A549 (cell line): ENCODE results near the gene D2HGDH. TPM values are rescaled to one million over a fixed set of nuclear protein-coding genes. Genes with fewer than 3 reads are reported as not detected.
A peak's percentile ranks its signal among the peaks of the same experiment; 100 is the strongest.

ENCODE experiments used
- ATAC-seq, 2 experiments: fragments of 200-7000 bp in 1 of 2; fragments of >200 bp in 1 of 2; cut with Nextera tagmentation in 1 of 2; cut with Tn5 transposase in 1 of 2; 3 replicates each; pipeline versions ENCODE4 v1.8.0 to v1.9.1; 2018 to 2020; ENCODE audit warnings: mild to moderate bottlenecking in 1 of 2, moderate library complexity in 1 of 2
- CTCF ChIA-PET: fragments of 300-600 bp; sonication (Branson Sonifier 250); formaldehyde crosslinking; extraction: SDS; loops from one replicate; lab custom pipeline; 2021; ENCODE audit warnings: antibody characterized with exemption, inconsistent platforms; lab: Yijun Ruan, JAX
- POLR2A ChIA-PET: fragments of 350-600 bp; formaldehyde crosslinking; extraction: SDS; loops from one replicate; lab custom pipeline; 2021; ENCODE audit warnings: antibody characterized with exemption, inconsistent platforms; lab: Yijun Ruan, JAX
- DNase-seq, 2 experiments: peaks; one replicate each; pipeline versions ENCODE4 v3.0.0 to v3.0.0-alpha.2; 2011 to 2016; ENCODE audit warnings: low read depth in 1 of 2, low spot score in 1 of 2
- FAIRE-seq: peaks from 2 replicates; lab custom pipeline; 2011; peaks lifted over from hg19 to GRCh38; lab: Jason Lieb, UNC
- H3K27ac ChIP-seq, 2 experiments: fragments of >200 bp; sonication (Bioruptor Twin); formaldehyde crosslinking; 3 replicates each; pipeline ENCODE4 v1.5.1; 2016 to 2017
- H3K4me1 ChIP-seq: fragments of >200 bp; sonication (Bioruptor Twin); formaldehyde crosslinking; 3 replicates; pipeline ENCODE4 v1.6.1; 2016
- H3K4me2 ChIP-seq: fragments of >200 bp; sonication (Bioruptor Twin); formaldehyde crosslinking; 3 replicates; pipeline ENCODE4 v1.6.1; 2016
- H3K4me3 ChIP-seq: fragments of >200 bp; sonication (Bioruptor Twin); formaldehyde crosslinking; 3 replicates; pipeline ENCODE4 v1.5.1; 2016
- H3K9me3 ChIP-seq: fragments of >200 bp; sonication (Bioruptor Twin); formaldehyde crosslinking; 3 replicates; pipeline ENCODE4 v1.6.1; 2016
- BHLHE40 ChIP-seq: IDR thresholded peaks from 2 replicates; pipeline ENCODE4 v1.6.1; 2012; ENCODE audit warnings: low read depth, low read length, inconsistent platforms
- CBX2 ChIP-seq: fragments of 200-600 bp; sonication (generic); IDR thresholded peaks from 2 replicates; pipeline ENCODE4 v1.6.1; 2016; ENCODE audit warnings: low read depth, mild to moderate bottlenecking, borderline replicate concordance
- CBX8 ChIP-seq: fragments of 200-600 bp; sonication (generic); IDR thresholded peaks from 2 replicates; pipeline ENCODE4 v1.6.1; 2016
- CEBPB ChIP-seq, 2 experiments: fragments of >200 bp in 1 of 2; sonication (Bioruptor Twin) in 1 of 2; formaldehyde crosslinking in 1 of 2; IDR thresholded peaks; 2 replicates each; pipeline ENCODE4 v1.6.1; 2012 to 2016
- FOSB ChIP-seq: fragments of 250-450 bp; sonication (Bioruptor Pico); IDR thresholded peaks from 2 replicates; pipeline ENCODE4 v1.5.0; 2020; ENCODE audit warnings: mild to moderate bottlenecking, moderate library complexity
- FOSL2 ChIP-seq, 2 experiments: fragments of 450-650 bp in 1 of 2; fragments of >200 bp in 1 of 2; sonication (Bioruptor Twin) in 1 of 2; formaldehyde crosslinking; IDR thresholded peaks; 2 replicates each; pipeline versions ENCODE4 v1.5.0 to v1.6.1; 2016 to 2020; ENCODE audit warnings: mild to moderate bottlenecking in 1 of 2, moderate library complexity in 1 of 2
- FOXS1 ChIP-seq: fragments of 250-450 bp; sonication (Bioruptor Pico); IDR thresholded peaks from 2 replicates; pipeline ENCODE4 v1.5.0; 2020; ENCODE audit warnings: mild to moderate bottlenecking, moderate library complexity
- HDAC2 ChIP-seq: fragments of 200-600 bp; sonication (generic); IDR thresholded peaks from 2 replicates; pipeline ENCODE4 v1.6.1; 2016
- HOXA7 ChIP-seq: fragments of 250-450 bp; sonication (Bioruptor Pico); IDR thresholded peaks from 2 replicates; pipeline ENCODE4 v1.5.0; 2020; ENCODE audit warnings: mild to moderate bottlenecking, moderate library complexity
- HOXB13 ChIP-seq: fragments of 250-450 bp; sonication (Bioruptor Pico); IDR thresholded peaks from 2 replicates; pipeline ENCODE4 v1.5.0; 2020; ENCODE audit warnings: low read depth, mild to moderate bottlenecking, moderate library complexity
- JUN ChIP-seq, 2 experiments: fragments of >200 bp; sonication (Bioruptor Twin); formaldehyde crosslinking; IDR thresholded peaks; 2 replicates in 1 of 2; 3 replicates in 1 of 2; pipeline ENCODE4 v1.6.1; 2016 to 2017
- KDM5A ChIP-seq: fragments of 200-600 bp; sonication (generic); IDR thresholded peaks from 2 replicates; pipeline ENCODE4 v1.6.1; 2016; ENCODE audit warnings: antibody characterized with exemption, mild to moderate bottlenecking
- MAFK ChIP-seq: fragments of 450-650 bp; IDR thresholded peaks from 2 replicates; pipeline ENCODE4 v1.6.1; 2014; ENCODE audit not compliant: partially characterized antibody
- MAZ ChIP-seq: fragments of 150-350 bp; IDR thresholded peaks from 2 replicates; pipeline ENCODE4 v1.6.1; 2014; ENCODE audit warnings: antibody characterized with exemption, low read depth, low read length, borderline replicate concordance
- MYC ChIP-seq: IDR thresholded peaks from 2 replicates; pipeline ENCODE4 v1.6.1; 2012; ENCODE audit warnings: mild to moderate bottlenecking, inconsistent platforms, low read length, improper control_type of control experiment, borderline replicate concordance
- PHF8 ChIP-seq: fragments of 200-600 bp; sonication (generic); IDR thresholded peaks from 2 replicates; pipeline ENCODE4 v1.6.1; 2016; ENCODE audit warnings: low read depth, mild to moderate bottlenecking, antibody characterized with exemption, moderate library complexity, borderline replicate concordance
- POLR2A ChIP-seq: IDR thresholded peaks from 2 replicates; pipeline ENCODE4 v1.6.1; 2012; ENCODE audit warnings: mild to moderate bottlenecking, low read length
- RAD21 ChIP-seq, 2 experiments: fragments of >200 bp in 1 of 2; sonication (Bioruptor Twin) in 1 of 2; formaldehyde crosslinking in 1 of 2; IDR thresholded peaks in 1 of 2; conservative IDR thresholded peaks in 1 of 2; 2 replicates in 1 of 2; 3 replicates in 1 of 2; pipeline ENCODE4 v1.6.1; 2012 to 2018; ENCODE audit warnings: inconsistent platforms in 1 of 2
- RARB ChIP-seq: fragments of 250-450 bp; sonication (Bioruptor Pico); IDR thresholded peaks from 2 replicates; pipeline ENCODE4 v1.8.0; 2021; ENCODE audit warnings: mild to moderate bottlenecking, moderate library complexity
- RCOR1 ChIP-seq: fragments of 150-350 bp; IDR thresholded peaks from 2 replicates; pipeline ENCODE4 v1.6.1; 2014; ENCODE audit warnings: antibody characterized with exemption, low read length, low read depth
- RFX5 ChIP-seq: fragments of 450-650 bp; IDR thresholded peaks from 2 replicates; pipeline ENCODE4 v1.7.1; 2014; ENCODE audit warnings: antibody characterized with exemption, mild to moderate bottlenecking, moderate library complexity
- RNF2 ChIP-seq: fragments of 200-600 bp; sonication (generic); IDR thresholded peaks from 2 replicates; pipeline ENCODE4 v1.6.1; 2016; ENCODE audit warnings: low read depth, mild to moderate bottlenecking, antibody characterized with exemption, moderate library complexity, borderline replicate concordance
- ZNF302 ChIP-seq: fragments of 250-450 bp; sonication (Bioruptor Pico); IDR thresholded peaks from 2 replicates; pipeline ENCODE4 v1.9.0; 2021; ENCODE audit warnings: inconsistent platforms, mild to moderate bottlenecking, moderate library complexity
- ZSCAN20 ChIP-seq: fragments of 250-450 bp; sonication (Bioruptor Pico); IDR thresholded peaks from 2 replicates; pipeline ENCODE4 v1.8.0; 2022; ENCODE audit warnings: mild to moderate bottlenecking, moderate library complexity
- WGBS: methylation state at CpG from one replicate; pipeline ENCODE4 v1.1.6; 2017; ENCODE audit errors: missing lambda C conversion rate; 5-methylcytosine and 5-hydroxymethylcytosine counted together
- polyA plus RNA-seq, 4 experiments: library from polyadenylated mRNA; depleted of rRNA in 3 of 4; stranded (reverse); fragments of >200 nt; fragmentation: RNase III in 1 of 4; extraction: RNeasy Plus Mini Kit Qiagen cat#74134 plus additional on column Dnase treatment in 1 of 4; gene quantifications; 2 replicates in 3 of 4; 3 replicates in 1 of 4; pipeline ENCODE4 v1.2.3, GENCODE V29; 2011 to 2017
- TF ChIP-seq, protein P1 (sequence below): IDR thresholded peaks from 2 replicates; pipeline ENCODE4 v1.6.1; 2012
- TF ChIP-seq, protein P2 (sequence below): fragments of 200-600 bp; sonication (generic); IDR thresholded peaks from 2 replicates; pipeline ENCODE4 v1.6.1; 2016; ENCODE audit warnings: antibody characterized with exemption, mild to moderate bottlenecking, moderate library complexity
- TF ChIP-seq, protein P3 (sequence below): IDR thresholded peaks from 2 replicates; pipeline ENCODE4 v1.6.1; 2012; ENCODE audit warnings: low read depth, borderline replicate concordance

D2HGDH gene
- polyA plus RNA-seq, 2 of the 4 experiments (the other 2 are of a cell fraction), result 6.5 to 18.5 TPM

DNA sequence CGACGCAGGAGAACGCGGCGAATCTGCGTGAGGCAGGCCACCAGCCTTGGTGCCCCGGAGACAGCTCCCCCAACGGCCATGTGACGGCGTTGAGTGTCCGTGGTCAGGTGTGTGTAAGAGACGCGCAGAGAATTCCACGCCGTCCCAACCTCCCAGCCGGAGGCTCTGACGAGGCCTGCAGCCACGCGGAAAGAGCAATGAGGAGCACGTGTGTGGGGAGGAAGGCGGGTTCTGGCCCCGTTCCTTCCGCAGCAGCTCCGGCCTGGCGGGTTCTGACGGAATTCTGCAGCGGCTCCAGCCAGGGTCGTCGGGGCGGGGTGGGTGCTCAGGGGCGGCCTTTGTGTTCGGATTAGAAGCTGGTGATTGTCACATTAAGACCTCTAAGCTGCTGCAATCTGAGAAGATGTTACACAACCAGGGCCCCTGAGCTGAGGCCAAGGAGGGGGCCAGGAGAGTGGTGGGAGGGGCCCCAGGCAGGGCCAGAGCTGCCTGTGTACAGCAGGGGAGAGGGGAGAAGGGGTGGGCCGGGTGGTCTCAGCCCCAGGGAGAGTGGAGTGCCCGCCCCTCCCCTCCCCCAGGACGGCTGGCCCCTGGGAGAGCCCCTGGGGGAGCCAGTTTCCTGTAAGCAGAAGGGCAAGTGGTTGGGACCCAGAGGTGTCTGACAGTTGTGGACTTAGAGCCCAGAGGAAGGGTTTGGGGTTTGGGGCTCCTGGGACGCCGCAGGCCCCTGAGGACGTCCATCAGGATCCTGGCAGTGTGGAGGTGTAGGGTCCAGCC, 37.0 kb downstream of the D2HGDH start:
- WGBS, result 91% methylated on average over 29 of the region's 38 CpGs
- ATAC-seq (no peak), FAIRE-seq (no peak), DNase-seq (no peak)
- peaks cover 17% of the 10 kb centered on the region for H3K4me1 ChIP-seq
- no peaks in the 10 kb centered on the region for H3K9me3 ChIP-seq
- ChIA-PET CTCF (interaction anchor here (1.1 kb wide), 1 partner anchor 12 kb away, joined by 3 read pairs; no protein-coding TSS in a partner anchor), POLR2A (no interaction called here)
- H3K4me2 ChIP-seq, result no peak overlapping the region
- peak overlapping the region in 1 of 2 experiments; percentile 47; a peak in 1 of 6 replicates for H3K27ac ChIP-seq
- TF ChIP-seq RNF2 (no peak), KDM5A (no peak), HOXA7 (CRISPR knock-in tag) (no peak), CEBPB (IDR thresholded peaks at IDR 0.05) (no peak), FOXS1 (CRISPR knock-in tag) (no peak), ZNF302 (CRISPR knock-in tag) (no peak), CBX2 (no peak), CBX8 (no peak), MAFK (no peak), RARB (CRISPR knock-in tag) (no peak), HOXB13 (CRISPR knock-in tag) (no peak), POLR2A (no peak), FOSL2 (IDR thresholded peaks at IDR 0.05) (no peak), FOSL2 (CRISPR knock-in tag; IDR thresholded peaks at IDR 0.05) (no peak), RCOR1 (no peak)
- TF ChIP-seq, protein P1, sequence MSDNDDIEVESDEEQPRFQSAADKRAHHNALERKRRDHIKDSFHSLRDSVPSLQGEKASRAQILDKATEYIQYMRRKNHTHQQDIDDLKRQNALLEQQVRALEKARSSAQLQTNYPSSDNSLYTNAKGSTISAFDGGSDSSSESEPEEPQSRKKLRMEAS, result no peak
- TF ChIP-seq, protein P2, sequence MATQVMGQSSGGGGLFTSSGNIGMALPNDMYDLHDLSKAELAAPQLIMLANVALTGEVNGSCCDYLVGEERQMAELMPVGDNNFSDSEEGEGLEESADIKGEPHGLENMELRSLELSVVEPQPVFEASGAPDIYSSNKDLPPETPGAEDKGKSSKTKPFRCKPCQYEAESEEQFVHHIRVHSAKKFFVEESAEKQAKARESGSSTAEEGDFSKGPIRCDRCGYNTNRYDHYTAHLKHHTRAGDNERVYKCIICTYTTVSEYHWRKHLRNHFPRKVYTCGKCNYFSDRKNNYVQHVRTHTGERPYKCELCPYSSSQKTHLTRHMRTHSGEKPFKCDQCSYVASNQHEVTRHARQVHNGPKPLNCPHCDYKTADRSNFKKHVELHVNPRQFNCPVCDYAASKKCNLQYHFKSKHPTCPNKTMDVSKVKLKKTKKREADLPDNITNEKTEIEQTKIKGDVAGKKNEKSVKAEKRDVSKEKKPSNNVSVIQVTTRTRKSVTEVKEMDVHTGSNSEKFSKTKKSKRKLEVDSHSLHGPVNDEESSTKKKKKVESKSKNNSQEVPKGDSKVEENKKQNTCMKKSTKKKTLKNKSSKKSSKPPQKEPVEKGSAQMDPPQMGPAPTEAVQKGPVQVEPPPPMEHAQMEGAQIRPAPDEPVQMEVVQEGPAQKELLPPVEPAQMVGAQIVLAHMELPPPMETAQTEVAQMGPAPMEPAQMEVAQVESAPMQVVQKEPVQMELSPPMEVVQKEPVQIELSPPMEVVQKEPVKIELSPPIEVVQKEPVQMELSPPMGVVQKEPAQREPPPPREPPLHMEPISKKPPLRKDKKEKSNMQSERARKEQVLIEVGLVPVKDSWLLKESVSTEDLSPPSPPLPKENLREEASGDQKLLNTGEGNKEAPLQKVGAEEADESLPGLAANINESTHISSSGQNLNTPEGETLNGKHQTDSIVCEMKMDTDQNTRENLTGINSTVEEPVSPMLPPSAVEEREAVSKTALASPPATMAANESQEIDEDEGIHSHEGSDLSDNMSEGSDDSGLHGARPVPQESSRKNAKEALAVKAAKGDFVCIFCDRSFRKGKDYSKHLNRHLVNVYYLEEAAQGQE, result no peak
- H3K4me3 ChIP-seq, result no peak overlapping the region

DNA sequence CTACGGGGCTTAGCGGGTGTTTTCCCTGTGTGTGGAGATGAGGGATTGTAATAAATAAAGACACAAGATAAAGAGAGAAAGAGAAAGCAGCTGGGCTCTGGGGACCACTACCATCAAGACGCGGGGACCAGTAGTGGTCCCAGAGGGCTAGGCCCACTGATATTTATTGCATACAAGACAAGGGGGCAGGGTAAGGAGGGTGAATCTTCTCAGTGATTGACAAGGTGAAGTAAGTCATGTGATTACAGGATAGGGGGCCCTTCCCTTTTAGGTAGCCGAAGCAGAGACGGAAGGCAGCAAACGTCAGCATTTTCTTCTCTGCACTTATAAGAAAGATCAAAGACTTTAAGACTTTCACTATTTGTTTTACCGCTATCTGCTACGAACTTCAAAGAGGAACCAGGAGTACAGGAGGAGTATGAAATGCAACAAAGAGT, 37.7 kb downstream of the D2HGDH start:
- H3K4me2 ChIP-seq, result no peak overlapping the region
- no peak for TF ChIP-seq MYC
- TF ChIP-seq MAFK, result peak; percentile 13
- ATAC-seq (no peak), DNase-seq (no peak), FAIRE-seq (no peak)
- H3K4me1 ChIP-seq, result peaks cover 17% of the 10 kb centered on the region
- no peak overlapping the region for H3K27ac ChIP-seq
- no peaks in the 10 kb centered on the region for H3K9me3 ChIP-seq
- CTCF ChIA-PET, result interaction anchor here (1.3 kb wide), 1 partner anchor 9 kb away, joined by 5 read pairs; no protein-coding TSS in a partner anchor
- POLR2A ChIA-PET, result no interaction called here
- H3K4me3 ChIP-seq, result no peak overlapping the region
- WGBS, result 84% methylated on average over 9 of the region's 9 CpGs

DNA sequence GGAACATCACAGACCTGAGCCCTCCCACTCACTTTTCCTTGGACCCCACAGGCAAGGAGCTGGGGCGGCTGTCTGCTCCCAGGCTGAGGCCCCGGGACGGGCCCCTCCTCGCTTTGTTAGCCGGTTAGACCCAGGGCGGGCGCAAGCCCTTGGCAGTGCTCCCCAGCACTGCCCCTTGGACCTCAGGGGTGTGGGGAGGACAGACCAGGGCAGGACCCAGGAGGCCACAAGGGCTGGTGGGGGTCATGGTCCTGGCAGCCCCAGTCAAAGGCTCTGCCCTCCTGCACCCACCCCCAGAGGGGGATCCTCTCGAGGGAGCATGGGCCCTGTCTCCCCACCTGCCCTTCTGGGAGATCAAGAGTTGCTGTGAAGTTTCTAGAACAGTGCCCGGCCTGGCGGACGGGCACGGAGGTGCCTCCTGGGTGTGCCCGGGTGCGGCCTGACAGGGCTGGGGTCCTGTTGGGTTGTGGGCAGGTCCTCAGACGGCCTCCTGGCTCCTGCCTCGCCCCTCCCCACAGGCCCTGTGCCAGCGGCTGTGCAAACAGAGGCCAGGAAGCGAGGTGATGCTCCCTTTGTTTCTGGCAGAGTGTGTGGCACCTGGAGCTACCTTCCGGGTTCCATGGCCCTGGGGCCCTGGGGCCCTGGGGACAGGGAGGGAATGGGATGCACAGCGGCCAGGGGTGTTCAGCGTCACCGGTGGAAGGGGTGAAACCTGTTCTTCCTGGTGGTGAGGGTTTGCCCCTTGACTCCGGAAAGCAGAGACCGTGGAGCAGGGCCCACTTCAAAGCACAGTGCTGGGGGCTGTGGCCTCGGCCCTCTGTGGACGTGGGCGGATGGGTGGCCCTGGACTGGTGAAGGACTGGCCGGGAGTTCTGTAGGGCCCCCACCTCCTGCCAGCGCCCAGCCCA, 39.3 kb downstream of the D2HGDH start:
- Histone ChIP-seq H3K27ac (no peak overlapping the region; a peak in 1 of 6 replicates), H3K4me2 (no peak overlapping the region), H3K4me1 (peaks cover 17% of the 10 kb centered on the region), H3K9me3 (no peaks in the 10 kb centered on the region), H3K4me3 (no peak overlapping the region)
- ChIA-PET POLR2A (no interaction called here), CTCF (interaction anchor here (1.3 kb wide), 1 partner anchor 8 kb away, joined by 5 read pairs; no protein-coding TSS in a partner anchor)
- FAIRE-seq (no peak), DNase-seq (no peak), ATAC-seq (peak in 1 of 2 experiments; percentile 7; a peak in 3 of 6 replicates)
- 79% methylated on average over 22 of the region's 29 CpGs for WGBS
- TF ChIP-seq MAZ (no peak), ZSCAN20 (no peak), JUN (IDR thresholded peaks at IDR 0.05) (no peak), PHF8 (no peak), RARB (CRISPR knock-in tag) (no peak), KDM5A (no peak), FOSB (CRISPR knock-in tag) (no peak), POLR2A (no peak), CBX8 (no peak), HDAC2 (no peak), CBX2 (no peak), BHLHE40 (no peak), FOSL2 (IDR thresholded peaks at IDR 0.05) (no peak), FOSL2 (CRISPR knock-in tag; IDR thresholded peaks at IDR 0.05) (no peak), RAD21 (conservative IDR thresholded peaks at IDR 0.05 in 1 of 2, IDR thresholded peaks at IDR 0.05 in 1 of 2) (no peak), RFX5 (no peak)
- TF ChIP-seq, protein P1, result no peak
- TF ChIP-seq, protein P3, sequence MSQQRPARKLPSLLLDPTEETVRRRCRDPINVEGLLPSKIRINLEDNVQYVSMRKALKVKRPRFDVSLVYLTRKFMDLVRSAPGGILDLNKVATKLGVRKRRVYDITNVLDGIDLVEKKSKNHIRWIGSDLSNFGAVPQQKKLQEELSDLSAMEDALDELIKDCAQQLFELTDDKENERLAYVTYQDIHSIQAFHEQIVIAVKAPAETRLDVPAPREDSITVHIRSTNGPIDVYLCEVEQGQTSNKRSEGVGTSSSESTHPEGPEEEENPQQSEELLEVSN, result no peak
